GM20000 (cell line): ENCODE data around the gene LINC01488.

Experiments used
- DNase-seq: peaks from one replicate; pipeline ENCODE4 v3.0.0; 2012; ENCODE audit warnings: low spot score
- TF ChIP-seq, protein P1 (sequence below): IDR thresholded peaks from 2 replicates; pipeline ENCODE4 v1.5.1; 2012; ENCODE audit warnings: mild to moderate bottlenecking, control low read depth; ENCODE audit errors: extremely low read depth, missing control alignments

The LINC01488 gene

DNA sequence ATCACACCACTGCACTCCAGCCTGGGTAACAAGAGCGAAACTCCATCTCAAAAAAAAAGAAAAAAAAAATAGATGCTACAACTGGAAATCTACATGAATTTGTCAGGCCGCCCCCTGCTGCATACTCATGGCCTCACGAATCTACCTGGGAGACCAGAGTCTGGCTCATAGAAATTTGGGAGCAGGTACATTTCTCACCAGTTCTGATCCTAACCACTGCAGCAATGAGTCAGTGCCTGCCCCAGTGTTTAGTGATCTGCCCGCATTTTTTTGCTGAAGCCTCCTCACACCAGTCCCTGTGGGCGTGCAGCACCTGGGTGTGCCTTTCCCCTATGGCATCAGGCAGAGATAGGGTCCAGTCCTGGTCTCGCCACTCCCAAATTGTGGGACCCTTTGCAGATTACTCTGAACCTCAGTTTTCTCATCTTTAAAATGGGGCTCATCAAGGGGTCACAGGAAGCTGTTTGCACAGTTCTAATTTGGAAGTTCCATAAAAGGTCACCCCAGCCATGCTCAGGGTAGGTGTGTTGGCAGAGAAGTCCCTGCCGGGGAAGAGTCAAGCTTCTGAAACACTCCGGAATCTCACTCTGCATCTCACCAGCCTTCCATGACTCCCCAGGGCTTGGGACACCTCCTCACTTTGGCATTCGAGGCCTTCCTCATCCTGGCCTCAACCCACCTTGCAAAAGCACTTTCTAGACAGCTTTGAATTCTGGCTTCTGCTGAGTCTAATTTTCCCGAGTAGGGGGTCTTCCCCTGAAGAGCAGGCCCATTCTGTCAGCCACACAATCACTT, 39.3 kb upstream of the LINC01488 start:
- TF ChIP-seq, protein P1, sequence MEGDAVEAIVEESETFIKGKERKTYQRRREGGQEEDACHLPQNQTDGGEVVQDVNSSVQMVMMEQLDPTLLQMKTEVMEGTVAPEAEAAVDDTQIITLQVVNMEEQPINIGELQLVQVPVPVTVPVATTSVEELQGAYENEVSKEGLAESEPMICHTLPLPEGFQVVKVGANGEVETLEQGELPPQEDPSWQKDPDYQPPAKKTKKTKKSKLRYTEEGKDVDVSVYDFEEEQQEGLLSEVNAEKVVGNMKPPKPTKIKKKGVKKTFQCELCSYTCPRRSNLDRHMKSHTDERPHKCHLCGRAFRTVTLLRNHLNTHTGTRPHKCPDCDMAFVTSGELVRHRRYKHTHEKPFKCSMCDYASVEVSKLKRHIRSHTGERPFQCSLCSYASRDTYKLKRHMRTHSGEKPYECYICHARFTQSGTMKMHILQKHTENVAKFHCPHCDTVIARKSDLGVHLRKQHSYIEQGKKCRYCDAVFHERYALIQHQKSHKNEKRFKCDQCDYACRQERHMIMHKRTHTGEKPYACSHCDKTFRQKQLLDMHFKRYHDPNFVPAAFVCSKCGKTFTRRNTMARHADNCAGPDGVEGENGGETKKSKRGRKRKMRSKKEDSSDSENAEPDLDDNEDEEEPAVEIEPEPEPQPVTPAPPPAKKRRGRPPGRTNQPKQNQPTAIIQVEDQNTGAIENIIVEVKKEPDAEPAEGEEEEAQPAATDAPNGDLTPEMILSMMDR, result no peak
- no peak for DNase-seq

DNA sequence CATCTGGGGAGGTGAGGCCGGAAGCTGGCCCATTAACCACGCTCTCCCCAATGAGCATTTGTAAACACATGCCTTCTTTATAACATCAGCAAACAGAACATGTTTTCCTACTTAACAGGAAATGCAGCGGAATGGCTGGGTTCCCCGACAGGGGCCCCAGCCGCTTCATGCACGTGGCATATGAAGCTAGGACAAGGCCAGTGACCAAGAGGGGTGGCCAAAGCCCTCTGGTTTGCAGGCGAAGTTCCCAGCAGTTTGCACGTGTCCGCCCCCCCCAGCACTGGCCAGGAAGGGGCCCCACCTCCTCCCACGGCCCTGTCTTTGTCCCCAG, 38.7 kb upstream of the LINC01488 start:
- no peak for DNase-seq
- TF ChIP-seq, protein P1, result no peak

DNA sequence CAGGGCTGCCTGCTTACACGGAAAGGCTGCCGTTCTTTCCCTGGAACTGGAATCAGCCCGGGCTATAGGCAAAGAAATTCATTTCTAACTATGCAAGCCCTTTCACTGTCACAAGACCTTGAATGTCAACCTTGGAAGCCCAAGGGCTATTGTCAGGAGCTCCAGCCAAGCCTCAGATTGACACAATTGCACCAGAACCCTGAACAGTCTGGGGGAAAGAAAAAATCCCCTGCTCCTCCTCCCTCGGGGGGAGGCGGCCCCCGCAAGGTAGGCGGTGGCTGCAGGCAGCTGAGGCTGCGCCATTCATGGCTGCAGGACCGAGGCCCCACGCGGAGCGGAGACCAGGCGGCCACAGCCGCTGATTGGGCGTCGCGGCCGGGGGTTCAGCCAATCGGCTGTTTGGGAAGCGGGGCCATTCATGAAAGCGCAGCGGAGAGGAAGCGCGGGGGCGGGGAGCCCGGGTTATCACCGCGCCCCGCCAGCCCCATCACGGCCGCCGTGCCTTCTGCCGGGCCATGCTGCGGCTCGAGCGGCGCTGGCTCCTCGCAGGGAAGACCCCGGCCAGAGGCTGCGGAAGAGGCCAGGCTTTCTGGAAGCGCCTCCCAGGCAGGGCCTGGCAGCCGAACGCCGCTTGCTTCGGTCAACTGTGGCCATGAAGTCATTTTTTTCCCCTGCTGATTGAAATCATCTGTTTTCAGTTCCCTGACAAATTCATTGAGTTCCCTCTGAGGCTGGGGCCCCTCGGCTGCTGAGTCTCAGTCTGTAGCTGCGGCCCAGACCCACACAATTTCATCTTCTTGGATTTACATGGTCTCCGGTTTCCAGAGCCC, 38.1 kb upstream of the LINC01488 start:
- TF ChIP-seq, protein P1, result no peak
- peak; percentile 94 for DNase-seq

DNA sequence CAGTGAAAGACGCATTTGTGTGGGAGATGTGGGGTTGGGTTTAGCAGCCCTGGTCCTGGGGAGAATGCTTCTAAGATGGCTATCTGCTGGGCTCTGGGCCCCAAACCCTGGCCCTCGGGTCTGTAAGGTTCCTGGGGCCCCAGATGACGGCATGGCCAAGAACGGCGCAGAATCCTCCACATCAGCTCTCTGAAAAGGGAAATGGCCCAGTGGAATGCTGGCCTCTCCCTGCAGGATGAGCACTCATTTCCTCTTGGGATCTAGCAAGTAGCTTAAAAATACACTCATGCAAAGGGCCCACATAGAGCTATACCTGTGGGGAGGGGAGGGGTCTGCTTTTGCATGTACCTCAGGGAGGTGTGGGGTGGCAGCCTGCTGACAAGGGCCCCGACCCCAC, 37.5 kb upstream of the LINC01488 start:
- DNase-seq, result no peak
- TF ChIP-seq, protein P1, result no peak

DNA sequence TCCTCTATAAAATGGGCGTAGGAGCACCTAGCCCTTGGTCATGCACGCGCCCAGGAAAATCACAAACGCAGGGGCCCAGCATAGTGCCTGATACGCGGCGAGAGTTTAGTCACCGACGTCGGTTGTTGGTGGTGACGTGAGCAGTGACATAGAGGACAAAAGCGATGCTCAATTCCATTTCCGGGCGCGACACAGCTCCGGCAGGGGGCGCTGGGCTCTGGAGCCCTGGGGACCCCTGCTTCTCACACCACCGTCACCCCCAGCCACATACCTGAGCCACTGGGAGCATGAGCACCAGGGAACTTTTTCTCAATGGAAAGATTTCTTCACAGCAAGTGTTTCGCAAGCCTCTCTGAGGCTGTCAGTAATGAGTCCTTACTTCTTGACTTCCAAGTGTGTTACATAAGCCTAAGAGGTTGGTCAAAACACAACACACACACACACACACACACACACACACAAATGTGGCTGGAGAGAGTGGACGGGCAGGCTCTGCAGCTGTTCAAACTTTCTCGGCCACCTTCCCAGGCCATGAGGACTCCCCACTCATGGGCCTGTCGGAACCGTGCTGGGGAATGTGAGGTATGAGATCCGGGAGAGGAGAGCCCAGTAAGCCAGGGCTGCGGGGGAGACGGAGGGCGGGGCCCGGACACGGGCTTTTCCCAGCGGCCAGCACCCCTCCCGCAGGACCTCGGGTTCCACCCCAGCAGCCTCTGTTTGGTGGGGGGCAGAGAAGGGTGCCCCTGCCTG, 36.9 kb upstream of the LINC01488 start:
- no peak for DNase-seq
- TF ChIP-seq, protein P1, result no peak

DNA sequence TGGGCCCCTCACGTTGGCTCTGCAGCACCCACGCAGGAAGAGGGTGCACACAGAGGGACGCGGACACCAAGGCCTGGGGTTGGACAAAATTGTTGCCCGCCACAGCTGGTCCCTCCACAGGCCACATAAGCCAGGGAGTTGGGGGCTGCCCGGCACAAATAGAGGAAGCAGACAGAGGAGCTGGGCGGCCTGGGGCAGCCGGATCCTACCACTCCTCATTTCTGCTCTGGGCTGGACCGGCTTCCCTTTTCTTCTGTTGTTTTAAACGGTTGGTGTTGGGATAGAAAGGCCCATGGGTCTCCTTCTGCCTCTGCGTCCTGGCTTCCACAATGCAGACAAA, 36.4 kb upstream of the LINC01488 start:
- no peak for DNase-seq
- TF ChIP-seq, protein P1, result no peak

DNA sequence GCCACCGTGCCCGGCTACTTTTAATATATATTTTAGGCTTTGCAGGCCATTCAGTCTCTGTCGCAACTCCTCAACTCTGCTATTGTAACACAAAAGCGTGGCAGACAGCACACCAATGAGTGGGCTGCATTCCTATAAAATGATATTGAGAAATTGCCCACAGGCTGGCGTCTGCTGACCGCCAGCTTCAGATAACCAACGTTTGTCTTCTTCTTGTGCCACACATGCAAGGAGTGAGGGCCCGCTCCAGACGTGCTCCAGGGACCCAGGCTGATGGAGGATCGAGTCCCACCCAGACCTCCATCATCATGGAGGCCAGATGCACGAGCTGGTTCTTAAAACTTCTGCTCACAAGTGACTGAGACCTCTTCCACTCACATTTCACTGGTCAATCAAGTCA, 35.4 kb upstream of the LINC01488 start:
- TF ChIP-seq, protein P1, result no peak
- no peak for DNase-seq
